K562 (cell line): ENCODE results near the gene HES3. TPM values are rescaled to one million over a fixed set of nuclear protein-coding genes. Genes with fewer than 3 reads are reported as not detected.
A peak's percentile ranks its signal among the peaks of the same experiment; 100 is the strongest.

Experiments used
- ATAC-seq: fragments of 200-7000 bp; cut with Tn5 transposase; 3 replicates; pipeline ENCODE4 v1.9.1; 2020; ENCODE audit warnings: moderate library complexity
- BruUV-seq: library from RNA; stranded (reverse); fragments of 400-500 nt; replicated peaks from 2 replicates; lab custom pipeline; 2021; lab: Mats Ljungman, UMichigan
- CTCF ChIA-PET: fragments of 300-600 bp; formaldehyde crosslinking; extraction: SDS; loops from one replicate; lab custom pipeline; 2021; ENCODE audit warnings: low intra/inter-chr PET ratio; lab: Yijun Ruan, JAX
- POLR2A ChIA-PET: fragments of 300-600, 350-650 bp; sonication (Branson Sonifier 250); formaldehyde crosslinking; extraction: SDS; loops from one replicate; lab custom pipeline; 2021; ENCODE audit warnings: antibody characterized with exemption, inconsistent platforms; lab: Yijun Ruan, JAX
- DNase-seq, 4 experiments: peaks; one replicate each; pipeline versions ENCODE4 v3.0.0 to v3.0.0-alpha.2; 2011 to 2018; ENCODE audit warnings: low spot score in 3 of 4, mixed read lengths in 3 of 4; ENCODE audit errors: extremely low read depth in 1 of 4
- FAIRE-seq: peaks from 2 replicates; lab custom pipeline; 2011; peaks lifted over from hg19 to GRCh38; lab: Jason Lieb, UNC
- H2AFZ ChIP-seq: 2 replicates; pipeline ENCODE4 v1.6.0; 2011; ENCODE audit warnings: low read depth, low read length, control low read depth, inconsistent platforms
- H3K27ac ChIP-seq: fragments of 200-600 bp; 3 replicates; pipeline ENCODE4 v1.8.0; 2011; ENCODE audit warnings: low read depth, mild to moderate bottlenecking, control low read depth, inconsistent platforms, low read length, moderate library complexity, mixed read lengths; ENCODE audit errors: extremely low read depth
- H3K27me3 ChIP-seq, 2 experiments: fragments of 300-600 bp in 1 of 2; 2 replicates in 1 of 2; 3 replicates in 1 of 2; pipeline versions ENCODE4 v1.6.0 to v1.8.0; 2011; ENCODE audit warnings: inconsistent platforms in 2 of 2, low read length in 2 of 2, mild to moderate bottlenecking in 1 of 2, mixed read lengths in 1 of 2, moderate library complexity in 1 of 2; ENCODE audit not compliant: control insufficient read depth in 2 of 2, insufficient read depth in 2 of 2
- H3K36me3 ChIP-seq: fragments of 300-600 bp; 3 replicates; pipeline ENCODE4 v1.8.0; 2011; ENCODE audit warnings: mild to moderate bottlenecking, low read length, inconsistent platforms; ENCODE audit not compliant: control insufficient read depth, insufficient read depth
- H3K4me1 ChIP-seq, 2 experiments: fragments of 200-600 bp in 1 of 2; replicated peaks in 1 of 2; 2 replicates in 1 of 2; 3 replicates in 1 of 2; pipeline versions ENCODE4 v1.5.1 to v1.8.0; 2011; ENCODE audit warnings: inconsistent platforms in 2 of 2, low read length in 2 of 2, mild to moderate bottlenecking in 1 of 2, mixed read lengths in 1 of 2, moderate library complexity in 1 of 2; ENCODE audit not compliant: control insufficient read depth in 2 of 2, insufficient read depth in 2 of 2
- H3K4me2 ChIP-seq: 2 replicates; pipeline ENCODE4 v1.6.1; 2011; ENCODE audit warnings: low read length, control low read depth, inconsistent platforms, mixed read lengths; ENCODE audit not compliant: insufficient read depth
- H3K4me3 ChIP-seq: fragments of 200-600 bp; sonication (generic), shearing (Covaris generic); 2 replicates; pipeline ENCODE4 v1.5.1; 2016; ENCODE audit warnings: control low read depth, inconsistent platforms
- H3K79me2 ChIP-seq: fragments of 200-600 bp; 3 replicates; pipeline ENCODE4 v1.8.0; 2011; ENCODE audit warnings: low read length, inconsistent platforms; ENCODE audit not compliant: control insufficient read depth, insufficient read depth
- H3K9ac ChIP-seq, 2 experiments: 2 replicates each; pipeline versions ENCODE4 v1.6.0 to v1.6.1; 2011; ENCODE audit warnings: low read depth in 2 of 2, low read length in 2 of 2, control low read depth in 1 of 2, inconsistent platforms in 1 of 2, mild to moderate bottlenecking in 1 of 2, mixed read lengths in 1 of 2; ENCODE audit not compliant: insufficient read depth in 1 of 2
- H3K9me1 ChIP-seq: one replicate; pipeline ENCODE4 v1.6.0; 2011; ENCODE audit warnings: inconsistent platforms, mild to moderate bottlenecking, low read length, moderate library complexity; ENCODE audit not compliant: control insufficient read depth, insufficient read depth
- H3K9me3 ChIP-seq: replicated peaks from 2 replicates; pipeline ENCODE4 v1.5.1; 2011; ENCODE audit warnings: low read depth, low read length, inconsistent platforms; ENCODE audit not compliant: control insufficient read depth, insufficient read depth
- H4K20me1 ChIP-seq: replicated peaks from 2 replicates; pipeline ENCODE4 v1.6.1; 2011; ENCODE audit warnings: low read length, inconsistent platforms, mixed read lengths; ENCODE audit not compliant: control insufficient read depth, insufficient read depth
- ASH1L ChIP-seq: fragments of 450-650 bp; IDR thresholded peaks from 2 replicates; pipeline ENCODE4 v1.6.1; 2018; ENCODE audit warnings: borderline replicate concordance, mild to moderate bottlenecking, low read depth; ENCODE audit not compliant: partially characterized antibody
- CBX1 ChIP-seq: sonication (generic); IDR thresholded peaks from 2 replicates; pipeline ENCODE4 v1.6.1; 2016; ENCODE audit warnings: antibody characterized with exemption, low read depth, mild to moderate bottlenecking
- CHAMP1 ChIP-seq: fragments of 450-650 bp; IDR thresholded peaks from 2 replicates; pipeline ENCODE4 v1.6.1; 2016; ENCODE audit warnings: mild to moderate bottlenecking
- CTBP1 ChIP-seq: fragments of 450-650 bp; IDR thresholded peaks from 2 replicates; pipeline ENCODE4 v1.6.1; 2016; ENCODE audit warnings: borderline replicate concordance
- EGR1 ChIP-seq: fragments of 450-650 bp; conservative IDR thresholded peaks from 2 replicates; pipeline ENCODE4 v1.6.1; 2017; ENCODE audit warnings: mild to moderate bottlenecking
- EZH2 ChIP-seq: IDR thresholded peaks from 2 replicates; pipeline ENCODE4 v1.6.1; 2012; ENCODE audit warnings: low read depth, mild to moderate bottlenecking, inconsistent platforms, low read length, borderline replicate concordance
- GATA2 ChIP-seq: sonication (generic); formaldehyde crosslinking; IDR thresholded peaks from 2 replicates; pipeline ENCODE4 v1.4.0; 2020; ENCODE audit warnings: mild to moderate bottlenecking, missing genetic modification reagents
- KLF16 ChIP-seq: IDR thresholded peaks from 2 replicates; pipeline ENCODE4 v1.6.1; 2016; ENCODE audit warnings: antibody characterized with exemption
- NEUROD1 ChIP-seq: fragments of 150-350 bp; IDR thresholded peaks from 2 replicates; pipeline ENCODE4 v1.6.1; 2014; ENCODE audit warnings: borderline replicate concordance, low read length, low read depth; ENCODE audit not compliant: partially characterized antibody
- PTRF ChIP-seq: fragments of 450-650 bp; IDR thresholded peaks from 2 replicates; pipeline ENCODE4 v1.6.1; 2016; ENCODE audit warnings: mild to moderate bottlenecking, missing genetic modification characterization, missing compliant biosample characterization
- SMC3 ChIP-seq: conservative IDR thresholded peaks from 2 replicates; pipeline ENCODE4 v1.6.1; 2011; ENCODE audit warnings: low read depth, low read length, improper control_type of control experiment; ENCODE audit not compliant: insufficient read depth
- ZNF146 ChIP-seq: IDR thresholded peaks from one replicate; pipeline ENCODE4 v1.6.1; 2018; ENCODE audit warnings: missing compliant biosample characterization; ENCODE audit not compliant: unreplicated experiment
- ZNF232 ChIP-seq: sonication (generic); formaldehyde crosslinking; IDR thresholded peaks from 2 replicates; pipeline ENCODE4 v1.8.0; 2022; ENCODE audit warnings: mild to moderate bottlenecking, missing genetic modification reagents
- ZNF717 ChIP-seq: fragments of 250-450 bp; sonication (Bioruptor Pico); IDR thresholded peaks from 2 replicates; pipeline ENCODE4 v1.5.0; 2021
- WGBS: fragments of 100-300 bp; shearing (Covaris generic); methylation state at CpG from one replicate; pipeline ENCODE4 v1.1.6; 2016; ENCODE audit warnings: low coverage, mixed read lengths; ENCODE audit not compliant: insufficient coverage; ENCODE audit errors: missing lambda C conversion rate; 5-methylcytosine and 5-hydroxymethylcytosine counted together
- in situ Hi-C: fragments of 300-500 bp; cut with MboI; formaldehyde crosslinking; loops from 4 replicates; pipeline ENCODE4 v1.15.0; 2018; ENCODE audit warnings: inconsistent platforms, mixed read lengths
- intact Hi-C: fragments of 100-400 bp; cut with micrococcal nuclease; formaldehyde crosslinking; loops from 2 replicates; pipeline ENCODE4 v1.14.2; 2022
- polyA plus RNA-seq, 8 experiments: library from polyadenylated mRNA; depleted of rRNA in 4 of 8; stranded (reverse) in 5 of 8; unstranded in 3 of 8; fragments of >200 nt; fragmentation: Nextera tagmentation in 2 of 8; fragmentation: Illumina TruSeq in 1 of 8; extraction: Ambion mirVana in 2 of 8; extraction: Trizol in 1 of 8; gene quantifications; 2 replicates each; pipeline versions ENCODE4 v1.2.1 to v1.2.3, GENCODE V29; 2011 to 2014; ENCODE audit warnings: inconsistent platforms in 1 of 8, missing spikeins in 1 of 8
- total RNA-seq, 7 experiments: library from RNA; depleted of rRNA in 6 of 7; stranded (reverse); fragments of >200 nt in 6 of 7; fragmentation: Illumina TruSeq in 2 of 7; extraction: Trizol in 2 of 7; gene quantifications; 2 replicates each; pipeline versions ENCODE4 v1.2.1 to v1.2.3, GENCODE V29; 2011 to 2021; ENCODE audit warnings: low replicate concordance in 1 of 7

The HES3 gene
- total and polyA plus RNA-seq, 9 of the 15 experiments (the other 6 are each of a cell fraction or from before 2014, with no cell fraction given) = not detected

- TF ChIP-seq CHAMP1 (no peak), SMC3 (no peak), EZH2 (no peak), KLF16 (no peak), CTBP1 (no peak)
These were observed 21.2 kb downstream of the HES3 start (continued) for GRCh38 chr1:6265151-6265550.

- Histone ChIP-seq H3K9me1 (no peaks in the 10 kb centered on the region), H3K4me1 (peaks cover 0 to 73% of the 10 kb centered on the region in 2 experiments; a peak in 3 of 5 replicates), H3K9me3 (no peaks in the 10 kb centered on the region), H3K4me2 (no peak overlapping the region), H3K27me3 (no peaks in the 10 kb centered on the region), H3K79me2 (no peaks in the 10 kb centered on the region), H2AFZ (no peak overlapping the region), H3K9ac (peak overlapping the region in 1 of 2 experiments; percentile 19; a peak in 1 of 4 replicates), H3K36me3 (no peaks in the 10 kb centered on the region; the same call in 1 of the 3 replicates), H3K27ac (no peak overlapping the region), H4K20me1 (peaks cover 22% of the 10 kb centered on the region), H3K4me3 (no peak overlapping the region)
- no peak for FAIRE-seq
- ChIA-PET CTCF (no interaction called here), POLR2A (interaction anchor here (0.6 to 1.6 kb wide), 4 partner anchors 14 to 25 kb away, joined by 3 to 4 read pairs (median 3); no protein-coding TSS in a partner anchor)
- TF ChIP-seq ZNF717 (no peak), PTRF (no peak), CTBP1 (no peak), EGR1 (no peak), NEUROD1 (no peak), ASH1L (no peak), ZNF146 (CRISPR knock-in tag) (no peak), GATA2 (CRISPR knock-in tag) (no peak), CBX1 (no peak), ZNF232 (CRISPR knock-in tag) (no peak)
- intact Hi-C loops (no loop called here), in situ Hi-C loops (loop anchor here (25.0 kb wide), 1 partner anchor 946 kb away; no protein-coding TSS in a partner anchor)
- no TSS peak for BruUV-seq
- WGBS = 56% methylated on average over 11 of the region's 11 CpGs
- DNase-seq = no peak
- no peak for ATAC-seq
These were observed 22.7 kb downstream of the HES3 start for GRCh38 chr1:6266641-6267040.
